K562 (cell line): ENCODE data around the gene DCUN1D3. TPM values are rescaled to one million over a fixed set of nuclear protein-coding genes. Genes with fewer than 3 reads are reported as not detected.
A peak's percentile ranks its signal among the peaks of the same experiment; 100 is the strongest.

Experiments
- ATAC-seq: fragments of 200-7000 bp; cut with Tn5 transposase; 3 replicates; pipeline ENCODE4 v1.9.1; 2020; ENCODE audit warnings: moderate library complexity
- BruUV-seq: library from RNA; stranded (reverse); fragments of 400-500 nt; replicated peaks from 2 replicates; lab custom pipeline; 2021; lab: Mats Ljungman, UMichigan
- CTCF ChIA-PET: fragments of 300-600 bp; formaldehyde crosslinking; extraction: SDS; loops from one replicate; lab custom pipeline; 2021; ENCODE audit warnings: low intra/inter-chr PET ratio; lab: Yijun Ruan, JAX
- POLR2A ChIA-PET: fragments of 300-600, 350-650 bp; sonication (Branson Sonifier 250); formaldehyde crosslinking; extraction: SDS; loops from one replicate; lab custom pipeline; 2021; ENCODE audit warnings: antibody characterized with exemption, inconsistent platforms; lab: Yijun Ruan, JAX
- DNase-seq, 4 experiments: peaks; one replicate each; pipeline versions ENCODE4 v3.0.0 to v3.0.0-alpha.2; 2011 to 2018; ENCODE audit warnings: low spot score in 3 of 4, mixed read lengths in 3 of 4; ENCODE audit errors: extremely low read depth in 1 of 4
- FAIRE-seq: peaks from 2 replicates; lab custom pipeline; 2011; peaks lifted over from hg19 to GRCh38; lab: Jason Lieb, UNC
- H2AFZ ChIP-seq: 2 replicates; pipeline ENCODE4 v1.6.0; 2011; ENCODE audit warnings: low read depth, low read length, control low read depth, inconsistent platforms
- H3K27ac ChIP-seq: fragments of 200-600 bp; 3 replicates; pipeline ENCODE4 v1.8.0; 2011; ENCODE audit warnings: low read depth, mild to moderate bottlenecking, control low read depth, inconsistent platforms, low read length, moderate library complexity, mixed read lengths; ENCODE audit errors: extremely low read depth
- H3K27me3 ChIP-seq, 2 experiments: fragments of 300-600 bp in 1 of 2; 2 replicates in 1 of 2; 3 replicates in 1 of 2; pipeline versions ENCODE4 v1.6.0 to v1.8.0; 2011; ENCODE audit warnings: inconsistent platforms in 2 of 2, low read length in 2 of 2, mild to moderate bottlenecking in 1 of 2, mixed read lengths in 1 of 2, moderate library complexity in 1 of 2; ENCODE audit not compliant: control insufficient read depth in 2 of 2, insufficient read depth in 2 of 2
- H3K36me3 ChIP-seq: fragments of 300-600 bp; 3 replicates; pipeline ENCODE4 v1.8.0; 2011; ENCODE audit warnings: mild to moderate bottlenecking, low read length, inconsistent platforms; ENCODE audit not compliant: control insufficient read depth, insufficient read depth
- H3K4me1 ChIP-seq, 2 experiments: fragments of 200-600 bp in 1 of 2; replicated peaks in 1 of 2; 2 replicates in 1 of 2; 3 replicates in 1 of 2; pipeline versions ENCODE4 v1.5.1 to v1.8.0; 2011; ENCODE audit warnings: inconsistent platforms in 2 of 2, low read length in 2 of 2, mild to moderate bottlenecking in 1 of 2, mixed read lengths in 1 of 2, moderate library complexity in 1 of 2; ENCODE audit not compliant: control insufficient read depth in 2 of 2, insufficient read depth in 2 of 2
- H3K4me2 ChIP-seq: 2 replicates; pipeline ENCODE4 v1.6.1; 2011; ENCODE audit warnings: low read length, control low read depth, inconsistent platforms, mixed read lengths; ENCODE audit not compliant: insufficient read depth
- H3K4me3 ChIP-seq: fragments of 200-600 bp; sonication (generic), shearing (Covaris generic); 2 replicates; pipeline ENCODE4 v1.5.1; 2016; ENCODE audit warnings: control low read depth, inconsistent platforms
- H3K79me2 ChIP-seq: fragments of 200-600 bp; 3 replicates; pipeline ENCODE4 v1.8.0; 2011; ENCODE audit warnings: low read length, inconsistent platforms; ENCODE audit not compliant: control insufficient read depth, insufficient read depth
- H3K9ac ChIP-seq, 2 experiments: 2 replicates each; pipeline versions ENCODE4 v1.6.0 to v1.6.1; 2011; ENCODE audit warnings: low read depth in 2 of 2, low read length in 2 of 2, control low read depth in 1 of 2, inconsistent platforms in 1 of 2, mild to moderate bottlenecking in 1 of 2, mixed read lengths in 1 of 2; ENCODE audit not compliant: insufficient read depth in 1 of 2
- H3K9me1 ChIP-seq: one replicate; pipeline ENCODE4 v1.6.0; 2011; ENCODE audit warnings: inconsistent platforms, mild to moderate bottlenecking, low read length, moderate library complexity; ENCODE audit not compliant: control insufficient read depth, insufficient read depth
- H3K9me3 ChIP-seq: replicated peaks from 2 replicates; pipeline ENCODE4 v1.5.1; 2011; ENCODE audit warnings: low read depth, low read length, inconsistent platforms; ENCODE audit not compliant: control insufficient read depth, insufficient read depth
- H4K20me1 ChIP-seq: replicated peaks from 2 replicates; pipeline ENCODE4 v1.6.1; 2011; ENCODE audit warnings: low read length, inconsistent platforms, mixed read lengths; ENCODE audit not compliant: control insufficient read depth, insufficient read depth
- ESRRA ChIP-seq: fragments of 450-650 bp; IDR thresholded peaks from 2 replicates; pipeline ENCODE4 v1.6.1; 2014; ENCODE audit warnings: low read depth, mild to moderate bottlenecking, moderate library complexity, borderline replicate concordance
- JUND ChIP-seq, 2 experiments: IDR thresholded peaks; 2 replicates in 1 of 2; 3 replicates in 1 of 2; pipeline ENCODE4 v1.6.1; 2011; ENCODE audit warnings: borderline replicate concordance in 2 of 2, low read depth in 2 of 2, low read length in 2 of 2, improper control_type of control experiment in 1 of 2, missing biosample characterization in 1 of 2, missing genetic modification characterization in 1 of 2, missing genetic modification reagents in 1 of 2
- KDM5B ChIP-seq: fragments of 200-600 bp; sonication (generic); IDR thresholded peaks from 2 replicates; pipeline ENCODE4 v1.6.1; 2012; ENCODE audit warnings: low read depth, mild to moderate bottlenecking, moderate library complexity, low read length, control low read depth, inconsistent platforms; ENCODE audit not compliant: insufficient replicate concordance
- NR2C1 ChIP-seq, 2 experiments: fragments of 450-650 bp; IDR thresholded peaks; 2 replicates each; pipeline ENCODE4 v1.6.1; 2017; ENCODE audit warnings: mild to moderate bottlenecking in 2 of 2, antibody characterized with exemption in 1 of 2, inconsistent platforms in 1 of 2, missing compliant biosample characterization in 1 of 2, missing genetic modification characterization in 1 of 2
- NR4A1 ChIP-seq, 2 experiments: fragments of 250-450 bp in 1 of 2; fragments of 450-650 bp in 1 of 2; sonication (Bioruptor Pico) in 1 of 2; IDR thresholded peaks; 2 replicates each; pipeline versions ENCODE4 v1.4.0 to v1.6.1; 2016 to 2020; ENCODE audit warnings: mild to moderate bottlenecking in 2 of 2, missing compliant biosample characterization in 1 of 2, missing genetic modification characterization in 1 of 2, moderate library complexity in 1 of 2
- SREBF2 ChIP-seq: sonication (generic); formaldehyde crosslinking; IDR thresholded peaks from 2 replicates; pipeline ENCODE4 v1.4.0; 2020; ENCODE audit warnings: mild to moderate bottlenecking, missing genetic modification reagents
- ZNF311 ChIP-seq: fragments of 250-450 bp; sonication (Bioruptor Pico); IDR thresholded peaks from 2 replicates; pipeline ENCODE4 v1.4.0; 2020; ENCODE audit warnings: mild to moderate bottlenecking, moderate library complexity
- WGBS: fragments of 100-300 bp; shearing (Covaris generic); methylation state at CpG from one replicate; pipeline ENCODE4 v1.1.6; 2016; ENCODE audit warnings: low coverage, mixed read lengths; ENCODE audit not compliant: insufficient coverage; ENCODE audit errors: missing lambda C conversion rate; 5-methylcytosine and 5-hydroxymethylcytosine counted together
- in situ Hi-C: fragments of 300-500 bp; cut with MboI; formaldehyde crosslinking; loops from 4 replicates; pipeline ENCODE4 v1.15.0; 2018; ENCODE audit warnings: inconsistent platforms, mixed read lengths
- intact Hi-C: fragments of 100-400 bp; cut with micrococcal nuclease; formaldehyde crosslinking; loops from 2 replicates; pipeline ENCODE4 v1.14.2; 2022
- polyA plus RNA-seq, 8 experiments: library from polyadenylated mRNA; depleted of rRNA in 4 of 8; stranded (reverse) in 5 of 8; unstranded in 3 of 8; fragments of >200 nt; fragmentation: Nextera tagmentation in 2 of 8; fragmentation: Illumina TruSeq in 1 of 8; extraction: Ambion mirVana in 2 of 8; extraction: Trizol in 1 of 8; gene quantifications; 2 replicates each; pipeline versions ENCODE4 v1.2.1 to v1.2.3, GENCODE V29; 2011 to 2014; ENCODE audit warnings: inconsistent platforms in 1 of 8, missing spikeins in 1 of 8
- total RNA-seq, 7 experiments: library from RNA; depleted of rRNA in 6 of 7; stranded (reverse); fragments of >200 nt in 6 of 7; fragmentation: Illumina TruSeq in 2 of 7; extraction: Trizol in 2 of 7; gene quantifications; 2 replicates each; pipeline versions ENCODE4 v1.2.1 to v1.2.3, GENCODE V29; 2011 to 2021; ENCODE audit warnings: low replicate concordance in 1 of 7
- TF ChIP-seq, protein P1 (sequence below): fragments of 250-450 bp; sonication (Bioruptor Pico); IDR thresholded peaks from 2 replicates; pipeline ENCODE4 v1.5.1; 2021; ENCODE audit warnings: mild to moderate bottlenecking
- TF ChIP-seq, protein P2 (sequence below): sonication (generic); formaldehyde crosslinking; IDR thresholded peaks from 2 replicates; pipeline ENCODE4 v1.8.0; 2022; ENCODE audit warnings: mild to moderate bottlenecking, low read depth, missing genetic modification reagents
- TF ChIP-seq, protein P3 (sequence below): fragments of 250-450 bp; sonication (Bioruptor Pico); IDR thresholded peaks from 2 replicates; pipeline ENCODE4 v1.8.0; 2021; ENCODE audit warnings: moderate library complexity, mild to moderate bottlenecking, inconsistent platforms
- TF ChIP-seq, protein P4 (sequence below), 2 experiments: IDR thresholded peaks in 1 of 2; conservative IDR thresholded peaks in 1 of 2; 2 replicates each; pipeline ENCODE4 v1.6.1; 2016; ENCODE audit warnings: low read depth in 2 of 2, mild to moderate bottlenecking in 1 of 2, missing compliant biosample characterization in 1 of 2, missing genetic modification characterization in 1 of 2, moderate library complexity in 1 of 2

The DCUN1D3 gene
- total and polyA plus RNA-seq, 9 of the 15 experiments (the other 6 are each of a cell fraction or from before 2014, with no cell fraction given), result 1.0 to 4.7 (median 2.2) TPM

DNA sequence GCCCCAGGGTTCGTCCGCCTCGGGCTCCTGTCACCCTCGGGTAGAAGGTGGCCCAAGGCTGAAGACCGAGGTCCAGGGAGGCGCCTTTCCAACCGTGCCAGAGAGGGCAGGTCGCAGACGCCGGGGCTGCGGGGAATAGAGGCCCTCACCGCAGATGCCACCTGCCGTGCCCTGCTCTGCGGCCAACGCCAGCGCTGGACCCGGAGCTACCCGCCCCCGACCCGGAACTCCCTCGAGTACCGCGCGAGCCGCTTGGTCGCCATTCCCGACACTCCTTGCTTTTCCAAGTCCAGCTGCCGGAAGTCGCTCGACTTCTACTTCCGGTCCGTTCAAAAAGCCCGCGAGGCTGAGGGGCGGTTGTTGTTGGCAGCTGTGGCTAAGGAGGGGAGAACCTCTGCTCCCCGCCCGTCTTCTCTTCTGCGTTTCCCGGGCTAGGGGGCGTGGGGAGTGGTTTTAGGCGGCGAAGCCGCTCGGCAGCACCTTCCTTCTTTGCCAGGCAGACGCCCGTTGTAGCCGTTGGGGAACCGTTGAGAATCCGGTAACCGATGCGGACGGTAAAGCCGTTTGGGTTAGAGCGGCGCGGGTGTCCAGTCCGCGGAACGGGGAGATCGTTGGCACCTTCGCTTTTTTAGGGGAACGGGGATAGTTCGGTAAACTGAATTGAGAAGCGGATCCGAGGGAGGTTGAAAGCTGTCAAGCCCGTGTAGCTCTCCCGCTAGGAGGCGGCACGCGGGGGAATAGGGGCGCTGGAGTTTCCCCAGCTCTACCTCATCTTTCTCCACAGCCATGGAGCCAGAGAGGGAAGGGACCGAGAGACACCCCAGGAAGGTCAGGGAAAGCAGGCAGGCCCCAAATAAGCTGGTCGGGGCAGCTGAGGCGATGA, 93.7 kb downstream of the DCUN1D3 start, which contains the start of the genes ERI2 and REXO5:
ERI2 (minus strand) TSS at position 305 of the 883 bp plus-strand sequence; CDS start at position 263, 42 bp downstream.
REXO5 (plus strand) TSS at position 360 of the 883 bp plus-strand sequence; CDS start at position 787, 427 bp downstream.
- peak; percentile 94 for ATAC-seq
- intact Hi-C loops (loop anchor here (5.0 to 10.0 kb wide), 3 partner anchors 64 to 276 kb away; partner anchors contain the start of gene THUMPD1), in situ Hi-C loops (no loop called here)
- Histone ChIP-seq H3K27me3 (no peaks in the 10 kb centered on the region), H3K36me3 (peaks cover 29% of the 10 kb centered on the region), H3K4me1 (peaks cover 24% of the 10 kb centered on the region in 2 experiments), H3K9me1 (no peaks in the 10 kb centered on the region), H3K4me3 (peak within 1 kb of the TSS; percentile 96), H4K20me1 (no peaks in the 10 kb centered on the region), H3K9ac (peak within 1 kb of the TSS; percentile 95 to 99), H3K9me3 (no peaks in the 10 kb centered on the region; the same call in 1 of the 2 replicates), H3K4me2 (peak within 1 kb of the TSS; percentile 98), H3K27ac (peak within 1 kb of the TSS; percentile 98), H2AFZ (peak within 1 kb of the TSS; percentile 93), H3K79me2 (peaks cover 56% of the 10 kb centered on the region)
- peak; percentile 91 to 97 (median 92) for DNase-seq
- CTCF ChIA-PET, result interaction anchor here (0.6 kb wide), 1 partner anchor 1523 kb away, joined by 3 read pairs; no protein-coding TSS in a partner anchor
- POLR2A ChIA-PET, result interaction anchor here (0.5 to 1.6 kb wide), 20 partner anchors 9 to 651 kb away, joined by 3 to 6 read pairs (median 4); no protein-coding TSS in a partner anchor
- BruUV-seq, result TSS peak; percentile 91
- under 1% methylated on average over 63 of the region's 74 CpGs for WGBS
- FAIRE-seq, result peak; percentile 89
- TF ChIP-seq, protein P1, sequence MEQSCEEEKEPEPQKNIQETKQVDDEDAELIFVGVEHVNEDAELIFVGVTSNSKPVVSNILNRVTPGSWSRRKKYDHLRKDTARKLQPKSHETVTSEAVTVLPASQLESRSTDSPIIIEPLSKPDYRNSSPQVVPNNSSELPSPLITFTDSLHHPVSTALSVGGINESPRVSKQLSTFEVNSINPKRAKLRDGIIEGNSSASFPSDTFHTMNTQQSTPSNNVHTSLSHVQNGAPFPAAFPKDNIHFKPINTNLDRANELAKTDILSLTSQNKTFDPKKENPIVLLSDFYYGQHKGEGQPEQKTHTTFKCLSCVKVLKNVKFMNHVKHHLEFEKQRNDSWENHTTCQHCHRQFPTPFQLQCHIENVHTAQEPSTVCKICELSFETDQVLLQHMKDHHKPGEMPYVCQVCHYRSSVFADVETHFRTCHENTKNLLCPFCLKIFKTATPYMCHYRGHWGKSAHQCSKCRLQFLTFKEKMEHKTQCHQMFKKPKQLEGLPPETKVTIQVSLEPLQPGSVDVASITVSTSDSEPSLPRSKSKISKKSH (CRISPR knock-in tag), result 0 out of 2 replicates have a peak, but pooled peaks have one; percentile 39
- TF ChIP-seq JUND (IDR thresholded peaks at IDR 0.05; ENCODE audit: borderline replicate concordance, low read depth, low read length) (peak; percentile 21; the same call in 1 of the 2 replicates), JUND (tag; IDR thresholded peaks at IDR 0.05; ENCODE audit: borderline replicate concordance, low read depth, low read length) (no peak; the same call in 2 of the 3 replicates), ESRRA (peak; percentile 55; the same call in 1 of the 2 replicates), KDM5B (peak; percentile 86), NR2C1 (IDR thresholded peaks at IDR 0.05) (peak; percentile 86), NR2C1 (tag; IDR thresholded peaks at IDR 0.05) (peak; percentile 81), NR4A1 (CRISPR knock-in tag; IDR thresholded peaks at IDR 0.05) (no peak), NR4A1 (tag; IDR thresholded peaks at IDR 0.05) (0 out of 2 replicates have a peak, but pooled peaks have one; percentile 30), ZNF311 (no peak), SREBF2 (CRISPR knock-in tag) (no peak)
- TF ChIP-seq, protein P2, sequence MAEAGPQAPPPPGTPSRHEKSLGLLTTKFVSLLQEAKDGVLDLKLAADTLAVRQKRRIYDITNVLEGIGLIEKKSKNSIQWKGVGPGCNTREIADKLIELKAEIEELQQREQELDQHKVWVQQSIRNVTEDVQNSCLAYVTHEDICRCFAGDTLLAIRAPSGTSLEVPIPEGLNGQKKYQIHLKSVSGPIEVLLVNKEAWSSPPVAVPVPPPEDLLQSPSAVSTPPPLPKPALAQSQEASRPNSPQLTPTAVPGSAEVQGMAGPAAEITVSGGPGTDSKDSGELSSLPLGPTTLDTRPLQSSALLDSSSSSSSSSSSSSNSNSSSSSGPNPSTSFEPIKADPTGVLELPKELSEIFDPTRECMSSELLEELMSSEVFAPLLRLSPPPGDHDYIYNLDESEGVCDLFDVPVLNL (CRISPR knock-in tag), result peak; percentile 99
- TF ChIP-seq, protein P3, sequence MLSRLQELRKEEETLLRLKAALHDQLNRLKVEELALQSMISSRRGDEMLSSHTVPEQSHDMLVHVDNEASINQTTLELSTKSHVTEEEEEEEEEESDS, result no peak
- TF ChIP-seq, protein P4, sequence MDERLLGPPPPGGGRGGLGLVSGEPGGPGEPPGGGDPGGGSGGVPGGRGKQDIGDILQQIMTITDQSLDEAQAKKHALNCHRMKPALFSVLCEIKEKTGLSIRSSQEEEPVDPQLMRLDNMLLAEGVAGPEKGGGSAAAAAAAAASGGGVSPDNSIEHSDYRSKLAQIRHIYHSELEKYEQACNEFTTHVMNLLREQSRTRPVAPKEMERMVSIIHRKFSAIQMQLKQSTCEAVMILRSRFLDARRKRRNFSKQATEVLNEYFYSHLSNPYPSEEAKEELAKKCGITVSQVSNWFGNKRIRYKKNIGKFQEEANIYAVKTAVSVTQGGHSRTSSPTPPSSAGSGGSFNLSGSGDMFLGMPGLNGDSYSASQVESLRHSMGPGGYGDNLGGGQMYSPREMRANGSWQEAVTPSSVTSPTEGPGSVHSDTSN (CRISPR knock-in tag; IDR thresholded peaks at IDR 0.05; ENCODE audit: low read depth), result no peak
- TF ChIP-seq, protein P4 (tag; conservative IDR thresholded peaks at IDR 0.05; ENCODE audit: low read depth), result no peak
